Cortex of kidney (tissue), 1 donor: ENCODE measurements around the gene B3GAT1.

Source experiments
- DNase-seq: peaks from one replicate; lab custom pipeline; 2025; lab: John Stamatoyannopoulos, UW

The B3GAT1 gene

GRCh38 chr11:134441281-134441680, 29.2 kb upstream of the B3GAT1 start:
- no peak for DNase-seq

- DNase-seq = no peak
Observed at GRCh38 chr11:134440851-134441250, 28.8 kb upstream of the B3GAT1 start.

- DNase-seq = no peak
Observed at GRCh38 chr11:134438542-134439537, 26.8 kb upstream of the B3GAT1 start.

- DNase-seq = no peak
Observed at GRCh38 chr11:134437821-134438220, 25.8 kb upstream of the B3GAT1 start.

GRCh38 chr11:134436781-134437180, 24.7 kb upstream of the B3GAT1 start:
- no peak for DNase-seq

GRCh38 chr11:134433806-134434205, 21.8 kb upstream of the B3GAT1 start:
- no peak for DNase-seq

GRCh38 chr11:134433251-134433650, 21.2 kb upstream of the B3GAT1 start:
- DNase-seq = no peak

GRCh38 chr11:134432776-134433175, 20.7 kb upstream of the B3GAT1 start:
- no peak for DNase-seq

- no peak for DNase-seq
Observed at GRCh38 chr11:134429106-134429505, 17.1 kb upstream of the B3GAT1 start.

- no peak for DNase-seq
Observed at GRCh38 chr11:134425816-134426536, 13.9 kb upstream of the B3GAT1 start.

GRCh38 chr11:134425413-134425812, 13.4 kb upstream of the B3GAT1 start:
- DNase-seq = no peak

GRCh38 chr11:134423106-134423505, 11.1 kb upstream of the B3GAT1 start:
- DNase-seq = no peak

- DNase-seq = no peak
Observed at GRCh38 chr11:134417871-134418840, 6.1 kb upstream of the B3GAT1 start.

GRCh38 chr11:134416726-134417125, 4.7 kb upstream of the B3GAT1 start:
- no peak for DNase-seq

- no peak for DNase-seq
Observed at GRCh38 chr11:134414766-134415765, 3.0 kb upstream of the B3GAT1 start.

GRCh38 chr11:134413826-134414731, 2.0 kb upstream of the B3GAT1 start:
- DNase-seq = no peak

- DNase-seq = no peak
Observed at GRCh38 chr11:134413043-134413825, 1.2 kb upstream of the B3GAT1 start.

- DNase-seq = no peak
Observed at GRCh38 chr11:134410766-134411165, 1.3 kb downstream of the B3GAT1 start.
